Activated CD4-positive, alpha-beta T cell treated with anti-CD3 and anti-CD28 coated beads for 4 hours (primary cell): ENCODE data around the gene DEFB131A.
"Not testable (repeated sequence)": the region's sequence is repeated elsewhere in the genome, so short reads cannot be mapped to it uniquely, and the experiment has no call there.

Experiments used
- DNase-seq, 2 donors: peaks; one replicate each; pipeline ENCODE4 v3.0.0-alpha.2; 2020

Gene DEFB131A

DNA sequence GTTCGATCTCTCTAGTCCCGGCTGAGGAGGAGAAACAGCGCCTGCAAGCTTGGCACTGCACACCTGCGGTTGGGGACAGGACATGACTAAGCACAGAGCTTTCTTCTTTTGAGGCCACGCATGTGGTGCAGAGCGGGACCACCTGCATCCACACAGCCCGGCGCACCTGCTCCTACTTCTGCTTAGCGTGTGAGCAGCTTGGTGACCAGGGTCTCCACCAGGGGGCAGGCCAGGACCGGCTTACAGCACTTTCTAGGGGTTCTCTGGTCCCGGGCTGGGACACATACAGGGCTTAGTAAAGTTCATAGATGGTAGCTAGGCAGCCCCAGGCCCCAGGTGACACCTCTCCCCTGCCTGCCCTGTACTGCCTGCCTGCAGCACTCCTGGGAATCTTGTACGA lies 51.2 kb downstream of the DEFB131A start:
- DNase-seq: peak; percentile 36 to 46

- not testable (repeated sequence) for DNase-seq
These were observed 53.6 kb downstream of the DEFB131A start for GRCh38 chr4:9497575-9498467.

GRCh38 chr4:9498468-9499040 lies 54.3 kb downstream of the DEFB131A start:
- DNase-seq: not testable (repeated sequence)

- DNase-seq: not testable (repeated sequence)
These were observed 55.8 kb downstream of the DEFB131A start for GRCh38 chr4:9499974-9500487.
